ENCODE results near the gene CIDEA. TPM values are rescaled to one million over a fixed set of nuclear protein-coding genes. Genes with fewer than 3 reads are reported as not detected.

The CIDEA gene
- total RNA-seq, 4 donors from 2014 or later: not detected

- no peak for DNase-seq (ENCODE audit: extremely low spot score)
- WGBS: 95% methylated on average over 21 of the region's 21 CpGs
These were observed 4.0 kb downstream of the CIDEA start for GRCh38 chr18:12257996-12258718.

GRCh38 chr18:12258719-12259705 lies 4.9 kb downstream of the CIDEA start:
- DNase-seq (ENCODE audit: extremely low spot score): no peak
- Histone ChIP-seq H3K27me3 (peaks cover 0 to 22% (median 13%) of the 10 kb centered on the region in 4 donors), H3K4me1 (peaks cover 6 to 11% (median 9%) of the 10 kb centered on the region in 4 donors), H3K27ac (replicated peaks in 1 of 4) (no peak overlapping the region), H3K4me3 (no peak overlapping the region), H3K9me3 (no peaks in the 10 kb centered on the region), H3K36me3 (no peaks in the 10 kb centered on the region)
- intact Hi-C loops (cut with DNase I): no loop called here
- TF ChIP-seq, protein P1, sequence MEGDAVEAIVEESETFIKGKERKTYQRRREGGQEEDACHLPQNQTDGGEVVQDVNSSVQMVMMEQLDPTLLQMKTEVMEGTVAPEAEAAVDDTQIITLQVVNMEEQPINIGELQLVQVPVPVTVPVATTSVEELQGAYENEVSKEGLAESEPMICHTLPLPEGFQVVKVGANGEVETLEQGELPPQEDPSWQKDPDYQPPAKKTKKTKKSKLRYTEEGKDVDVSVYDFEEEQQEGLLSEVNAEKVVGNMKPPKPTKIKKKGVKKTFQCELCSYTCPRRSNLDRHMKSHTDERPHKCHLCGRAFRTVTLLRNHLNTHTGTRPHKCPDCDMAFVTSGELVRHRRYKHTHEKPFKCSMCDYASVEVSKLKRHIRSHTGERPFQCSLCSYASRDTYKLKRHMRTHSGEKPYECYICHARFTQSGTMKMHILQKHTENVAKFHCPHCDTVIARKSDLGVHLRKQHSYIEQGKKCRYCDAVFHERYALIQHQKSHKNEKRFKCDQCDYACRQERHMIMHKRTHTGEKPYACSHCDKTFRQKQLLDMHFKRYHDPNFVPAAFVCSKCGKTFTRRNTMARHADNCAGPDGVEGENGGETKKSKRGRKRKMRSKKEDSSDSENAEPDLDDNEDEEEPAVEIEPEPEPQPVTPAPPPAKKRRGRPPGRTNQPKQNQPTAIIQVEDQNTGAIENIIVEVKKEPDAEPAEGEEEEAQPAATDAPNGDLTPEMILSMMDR (IDR thresholded peaks at IDR 0.05): no peak
- TF ChIP-seq EP300 (IDR thresholded peaks at IDR 0.05): no peak
- 95% methylated on average over 22 of the region's 29 CpGs for WGBS

More at GRCh38 chr18:12257996-12258718, 4.0 kb downstream of the CIDEA start:
- intact Hi-C loops (cut with DNase I): no loop called here
- Histone ChIP-seq H3K36me3 (no peaks in the 10 kb centered on the region), H3K4me1 (peaks cover 15 to 20% (median 17%) of the 10 kb centered on the region in 4 donors), H3K9me3 (no peaks in the 10 kb centered on the region), H3K27me3 (peaks cover 0 to 31% (median 19%) of the 10 kb centered on the region in 4 donors), H3K27ac (replicated peaks in 1 of 4) (no peak overlapping the region), H3K4me3 (no peak overlapping the region)
- TF ChIP-seq POLR2A (IDR thresholded peaks at IDR 0.05; ENCODE audit: low read depth) (no peak), POLR2AphosphoS5 (IDR thresholded peaks at IDR 0.05) (no peak), EP300 (IDR thresholded peaks at IDR 0.05) (no peak)
- TF ChIP-seq, protein P1 (IDR thresholded peaks at IDR 0.05): no peak

- Histone ChIP-seq H3K4me3 (no peak overlapping the region), H3K27ac (replicated peaks in 1 of 4) (no peak overlapping the region), H3K4me1 (no peaks in the 10 kb centered on the region), H3K36me3 (no peaks in the 10 kb centered on the region), H3K9me3 (no peaks in the 10 kb centered on the region), H3K27me3 (peaks cover 0 to 5% (median 0%) of the 10 kb centered on the region in 4 donors)
- intact Hi-C loops (cut with DNase I): no loop called here
- WGBS: 86% methylated on average over 8 of the region's 8 CpGs
- DNase-seq (ENCODE audit: extremely low spot score): no peak
- TF ChIP-seq EP300 (IDR thresholded peaks at IDR 0.05) (no peak), POLR2A (IDR thresholded peaks at IDR 0.05; ENCODE audit: low read depth) (no peak), POLR2AphosphoS5 (IDR thresholded peaks at IDR 0.05) (no peak)
These were observed 8.6 kb downstream of the CIDEA start for GRCh38 chr18:12262748-12263147.

GRCh38 chr18:12264864-12265263 lies 10.7 kb downstream of the CIDEA start:
- Histone ChIP-seq H3K27ac (replicated peaks in 1 of 4) (no peak overlapping the region), H3K4me1 (no peaks in the 10 kb centered on the region), H3K4me3 (no peak overlapping the region), H3K36me3 (no peaks in the 10 kb centered on the region), H3K9me3 (no peaks in the 10 kb centered on the region), H3K27me3 (peaks cover 0 to 5% (median 0%) of the 10 kb centered on the region in 4 donors)
- no peak for DNase-seq (ENCODE audit: extremely low spot score)
- WGBS: 60% methylated on average over 2 of the region's 2 CpGs
- intact Hi-C loops (cut with DNase I): no loop called here
- no peak for TF ChIP-seq POLR2A (IDR thresholded peaks at IDR 0.05; ENCODE audit: low read depth)
- TF ChIP-seq EP300 (IDR thresholded peaks at IDR 0.05): no peak
- TF ChIP-seq, protein P1 (IDR thresholded peaks at IDR 0.05): no peak
- no peak for TF ChIP-seq POLR2AphosphoS5 (IDR thresholded peaks at IDR 0.05)
